Calu3 (cell line): ENCODE measurements around the gene COPRS. TPM values are rescaled to one million over a fixed set of nuclear protein-coding genes. Genes with fewer than 3 reads are reported as not detected.
"Not testable (repeated sequence)": the region's sequence is repeated elsewhere in the genome, so short reads cannot be mapped to it uniquely, and the experiment has no call there.

ENCODE experiments used
- BruUV-seq: library from RNA; stranded (reverse); fragments of 400-500 nt; replicated peaks from 2 replicates; lab custom pipeline; 2021; lab: Mats Ljungman, UMichigan
- CTCF ChIA-PET: fragments of 300-600 bp; sonication (Branson Sonifier 250); formaldehyde crosslinking; loops from one replicate; lab custom pipeline; 2022; ENCODE audit warnings: antibody characterized with exemption; lab: Charles Lee
- DNase-seq: peaks from one replicate; pipeline ENCODE4 v3.0.0; 2022
- H3K27ac Mint-ChIP-seq: one replicate; pipeline ENCODE4 v1.8.0; 2022; ENCODE audit warnings: mixed read lengths; ENCODE audit not compliant: unreplicated experiment
- H3K27me3 Mint-ChIP-seq: one replicate; pipeline ENCODE4 v1.8.0; 2022; ENCODE audit warnings: mixed read lengths; ENCODE audit not compliant: unreplicated experiment
- H3K36me3 Mint-ChIP-seq: one replicate; pipeline ENCODE4 v1.8.0; 2022; ENCODE audit warnings: mild to moderate bottlenecking, moderate library complexity, mixed read lengths; ENCODE audit not compliant: insufficient read depth, unreplicated experiment
- H3K4me1 Mint-ChIP-seq: one replicate; pipeline ENCODE4 v1.8.0; 2022; ENCODE audit warnings: mild to moderate bottlenecking, low read depth, mixed read lengths; ENCODE audit not compliant: unreplicated experiment
- H3K4me3 Mint-ChIP-seq: one replicate; pipeline ENCODE4 v1.8.0; 2022; ENCODE audit warnings: mild to moderate bottlenecking, low read depth, moderate library complexity, mixed read lengths; ENCODE audit not compliant: unreplicated experiment
- H3K9me3 Mint-ChIP-seq: one replicate; pipeline ENCODE4 v1.8.0; 2022; ENCODE audit warnings: low read depth, mixed read lengths; ENCODE audit not compliant: unreplicated experiment
- CTCF ChIP-seq: fragments of 200-600 bp; IDR thresholded peaks from one replicate; pipeline ENCODE4 v1.8.0; 2022; ENCODE audit warnings: antibody characterized with exemption; ENCODE audit not compliant: unreplicated experiment
- intact Hi-C: fragments of 100-400 bp; cut with micrococcal nuclease; formaldehyde crosslinking; loops from one replicate; pipeline ENCODE4 v1.10.0; 2022; ENCODE audit not compliant: unreplicated experiment
- total RNA-seq: library from RNA; stranded (reverse); gene quantifications from 2 replicates; pipeline ENCODE4 v1.2.3, GENCODE V29; 2022

Gene COPRS
- total RNA-seq, 1 experiment from 2014 or later = 32.6 TPM

GRCh38 chr17:31819578-31819977, 39.5 kb downstream of the COPRS start:
- Mint-ChIP-seq H3K9me3 (no peaks in the 10 kb centered on the region), H3K4me1 (no peaks in the 10 kb centered on the region), H3K27me3 (no peaks in the 10 kb centered on the region), H3K4me3 (no peak overlapping the region), H3K27ac (no peak overlapping the region), H3K36me3 (no peaks in the 10 kb centered on the region)
- no TSS peak for BruUV-seq
- intact Hi-C loops = no loop called here
- TF ChIP-seq CTCF = no peak
- DNase-seq = no peak
- CTCF ChIA-PET = interaction anchor here (0.6 kb wide), 1 partner anchor 131 kb away, joined by 16 read pairs; no protein-coding TSS in a partner anchor

- H3K4me1 Mint-ChIP-seq, H3K27me3 Mint-ChIP-seq, CTCF ChIA-PET: not testable (repeated sequence)
These were observed 40.2 kb downstream of the COPRS start for GRCh38 chr17:31818863-31819262.

GRCh38 chr17:31815212-31815730, 43.8 kb downstream of the COPRS start:
- H3K9me3 Mint-ChIP-seq = peaks cover 7% of the 10 kb centered on the region

More at GRCh38 chr17:31818863-31819262, 40.2 kb downstream of the COPRS start:
- H3K36me3 Mint-ChIP-seq, BruUV-seq, H3K4me3 Mint-ChIP-seq, DNase-seq, H3K9me3 Mint-ChIP-seq, H3K27ac Mint-ChIP-seq, intact Hi-C loops: not testable (repeated sequence)

GRCh38 chr17:31811101-31811500, 47.9 kb downstream of the COPRS start:
- BruUV-seq = no TSS peak
- CTCF ChIA-PET = interaction anchor here (0.7 kb wide), 1 partner anchor 22 kb away, joined by 4 read pairs; no protein-coding TSS in a partner anchor
- intact Hi-C loops = no loop called here
- no peak for DNase-seq
- Mint-ChIP-seq H3K36me3 (no peaks in the 10 kb centered on the region), H3K4me1 (no peaks in the 10 kb centered on the region), H3K27ac (no peak overlapping the region), H3K4me3 (no peak overlapping the region), H3K9me3 (peaks cover 7% of the 10 kb centered on the region), H3K27me3 (no peaks in the 10 kb centered on the region)
- TF ChIP-seq CTCF = no peak

More at GRCh38 chr17:31815212-31815730, 43.8 kb downstream of the COPRS start:
- no peak for DNase-seq
- Mint-ChIP-seq H3K4me1 (no peaks in the 10 kb centered on the region), H3K27ac (no peak overlapping the region), H3K4me3 (no peak overlapping the region), H3K36me3 (no peaks in the 10 kb centered on the region), H3K27me3 (no peaks in the 10 kb centered on the region)
- intact Hi-C loops = no loop called here
- TF ChIP-seq CTCF = no peak
- CTCF ChIA-PET = no interaction called here
- BruUV-seq = no TSS peak

GRCh38 chr17:31809876-31810275, 49.2 kb downstream of the COPRS start:
- H3K4me1 Mint-ChIP-seq, BruUV-seq, intact Hi-C loops, H3K9me3 Mint-ChIP-seq, H3K36me3 Mint-ChIP-seq, DNase-seq, H3K4me3 Mint-ChIP-seq, H3K27me3 Mint-ChIP-seq, H3K27ac Mint-ChIP-seq: not testable (repeated sequence)
- CTCF ChIA-PET = interaction anchor here (0.7 kb wide), 1 partner anchor 749 kb away, joined by 3 read pairs; no protein-coding TSS in a partner anchor
